Measurements from ENCODE around the gene INKA2.

Gene INKA2

GRCh38 chr1:111720977-111721786 is 18.0 kb downstream of the INKA2 start:
- no peaks in the 10 kb centered on the region for H3K27me3 ChIP-seq
- no peaks in the 10 kb centered on the region for H3K9me3 ChIP-seq
- H3K36me3 ChIP-seq, result peaks cover 0 to 12% (median 7%) of the 10 kb centered on the region in 3 donors
- peaks cover 0 to 37% (median 20%) of the 10 kb centered on the region in 4 donors for H3K4me1 ChIP-seq
- peak overlapping the region; percentile 23 to 52 for H3K27ac ChIP-seq
- no peak for DNase-seq
- no peak overlapping the region for H3K4me3 ChIP-seq
- TF ChIP-seq, protein P1, sequence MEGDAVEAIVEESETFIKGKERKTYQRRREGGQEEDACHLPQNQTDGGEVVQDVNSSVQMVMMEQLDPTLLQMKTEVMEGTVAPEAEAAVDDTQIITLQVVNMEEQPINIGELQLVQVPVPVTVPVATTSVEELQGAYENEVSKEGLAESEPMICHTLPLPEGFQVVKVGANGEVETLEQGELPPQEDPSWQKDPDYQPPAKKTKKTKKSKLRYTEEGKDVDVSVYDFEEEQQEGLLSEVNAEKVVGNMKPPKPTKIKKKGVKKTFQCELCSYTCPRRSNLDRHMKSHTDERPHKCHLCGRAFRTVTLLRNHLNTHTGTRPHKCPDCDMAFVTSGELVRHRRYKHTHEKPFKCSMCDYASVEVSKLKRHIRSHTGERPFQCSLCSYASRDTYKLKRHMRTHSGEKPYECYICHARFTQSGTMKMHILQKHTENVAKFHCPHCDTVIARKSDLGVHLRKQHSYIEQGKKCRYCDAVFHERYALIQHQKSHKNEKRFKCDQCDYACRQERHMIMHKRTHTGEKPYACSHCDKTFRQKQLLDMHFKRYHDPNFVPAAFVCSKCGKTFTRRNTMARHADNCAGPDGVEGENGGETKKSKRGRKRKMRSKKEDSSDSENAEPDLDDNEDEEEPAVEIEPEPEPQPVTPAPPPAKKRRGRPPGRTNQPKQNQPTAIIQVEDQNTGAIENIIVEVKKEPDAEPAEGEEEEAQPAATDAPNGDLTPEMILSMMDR (IDR thresholded peaks at IDR 0.05), result no peak
- intact Hi-C loops (cut with DNase I; ENCODE audit: low total_unique reads), result no loop called here

DNA sequence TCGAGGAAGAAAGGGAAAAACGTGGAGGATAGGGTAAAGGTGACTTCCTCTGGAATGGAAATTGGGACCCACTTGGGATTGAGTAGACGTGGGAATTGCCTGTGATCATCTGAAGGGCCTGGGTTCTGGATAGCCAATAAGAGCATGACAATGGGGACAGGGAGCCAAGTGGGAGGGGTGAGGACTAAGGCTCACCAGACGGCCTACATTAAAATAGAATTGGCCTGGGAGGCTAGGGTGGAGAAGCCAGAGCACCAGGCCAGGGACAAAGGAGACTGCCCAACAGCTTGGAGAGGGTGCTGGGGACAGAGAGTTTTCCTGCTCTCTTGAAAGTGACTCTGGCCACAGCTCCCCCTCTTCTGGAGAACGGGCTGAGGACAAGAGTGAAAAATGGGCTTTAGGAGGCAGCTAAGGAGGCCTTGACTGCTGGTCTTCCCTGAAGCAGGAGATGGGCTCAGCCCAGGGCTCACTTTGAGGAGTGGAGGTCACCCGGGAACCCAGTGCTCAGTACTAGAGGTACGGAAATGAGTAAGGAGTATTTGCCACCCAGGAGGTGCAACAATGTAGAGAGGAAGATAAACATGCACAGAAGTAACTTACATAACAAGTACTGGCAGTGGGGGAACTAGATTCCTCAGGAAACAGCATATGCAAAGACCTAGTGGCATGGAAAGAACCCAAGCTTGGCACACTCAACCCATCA is 18.8 kb downstream of the INKA2 start:
- no peaks in the 10 kb centered on the region for H3K9me3 ChIP-seq
- DNase-seq, result no peak
- intact Hi-C loops (cut with DNase I; ENCODE audit: low total_unique reads), result no loop called here
- H3K4me3 ChIP-seq, result no peak overlapping the region
- peaks cover 0 to 12% (median 7%) of the 10 kb centered on the region in 3 donors for H3K36me3 ChIP-seq
- TF ChIP-seq, protein P1 (IDR thresholded peaks at IDR 0.05), result no peak
- peak overlapping the region; percentile 23 to 52 for H3K27ac ChIP-seq
- H3K27me3 ChIP-seq, result no peaks in the 10 kb centered on the region
- H3K4me1 ChIP-seq, result peaks cover 0 to 35% (median 19%) of the 10 kb centered on the region in 4 donors

GRCh38 chr1:111719674-111720132 is 19.5 kb downstream of the INKA2 start:
- Histone ChIP-seq H3K4me1 (peaks cover 0 to 29% (median 18%) of the 10 kb centered on the region in 4 donors), H3K27me3 (no peaks in the 10 kb centered on the region), H3K36me3 (peaks cover 0 to 12% (median 7%) of the 10 kb centered on the region in 3 donors), H3K27ac (peak overlapping the region in 1 of 2 donors; percentile 23), H3K4me3 (no peak overlapping the region), H3K9me3 (no peaks in the 10 kb centered on the region)
- intact Hi-C loops (cut with DNase I; ENCODE audit: low total_unique reads), result loop anchor here (5.0 kb wide), 1 partner anchor 33 kb away; no protein-coding TSS in a partner anchor
- TF ChIP-seq, protein P1 (IDR thresholded peaks at IDR 0.05), result no peak
- no peak for DNase-seq

DNA sequence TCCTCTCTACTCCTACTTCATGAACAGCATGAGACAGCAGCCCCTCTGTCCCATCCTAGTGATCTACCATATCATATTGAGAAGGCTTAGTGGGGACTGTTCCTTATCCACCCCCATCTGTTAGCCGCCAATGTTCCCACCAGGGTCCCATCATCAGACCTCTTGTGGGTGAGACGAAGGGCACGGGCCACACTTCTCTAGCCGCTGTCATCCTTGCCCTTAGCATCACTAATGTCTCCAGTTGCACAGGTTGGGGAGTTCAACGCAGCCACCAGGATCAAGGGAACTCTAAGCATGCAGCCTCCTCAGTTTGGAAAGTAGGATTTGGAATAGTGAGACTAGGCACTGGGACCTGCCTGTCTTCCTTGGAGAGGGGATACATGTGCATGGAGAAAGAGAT is 20.1 kb downstream of the INKA2 start:
- H3K4me1 ChIP-seq, result peaks cover 0 to 29% (median 18%) of the 10 kb centered on the region in 4 donors
- H3K9me3 ChIP-seq, result no peaks in the 10 kb centered on the region
- intact Hi-C loops (cut with DNase I; ENCODE audit: low total_unique reads), result loop anchor here (5.0 kb wide), 1 partner anchor 33 kb away; no protein-coding TSS in a partner anchor
- no peak overlapping the region for H3K27ac ChIP-seq
- no peaks in the 10 kb centered on the region for H3K27me3 ChIP-seq
- TF ChIP-seq, protein P1 (IDR thresholded peaks at IDR 0.05), result no peak
- H3K36me3 ChIP-seq, result peaks cover 0 to 12% (median 7%) of the 10 kb centered on the region in 3 donors
- H3K4me3 ChIP-seq, result no peak overlapping the region
- no peak for DNase-seq

DNA sequence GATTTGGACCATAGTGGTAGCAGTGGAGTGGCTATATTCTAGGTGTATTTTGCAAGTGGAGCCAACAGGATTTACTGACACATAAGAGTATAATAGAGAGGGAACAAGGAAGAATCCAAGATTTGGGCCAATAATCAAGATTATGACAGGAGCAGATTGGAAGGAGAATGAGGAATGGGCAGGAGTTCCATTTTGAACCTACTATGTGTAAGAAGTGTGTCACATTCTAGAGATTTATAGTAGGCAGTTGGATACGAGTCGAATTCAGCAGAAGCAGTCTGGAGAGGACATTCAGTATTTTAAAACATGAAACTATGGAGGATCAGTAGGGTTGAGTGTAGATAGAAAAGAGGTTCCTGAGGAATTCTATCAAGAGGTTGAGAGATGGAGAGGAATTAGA is 21.7 kb downstream of the INKA2 start:
- no peak overlapping the region for H3K4me3 ChIP-seq
- H3K4me1 ChIP-seq, result peaks cover 0 to 29% (median 17%) of the 10 kb centered on the region in 4 donors
- no peak overlapping the region for H3K27ac ChIP-seq
- no peaks in the 10 kb centered on the region for H3K27me3 ChIP-seq
- no peaks in the 10 kb centered on the region for H3K9me3 ChIP-seq
- DNase-seq, result no peak
- intact Hi-C loops (cut with DNase I; ENCODE audit: low total_unique reads), result loop anchor here (5.0 kb wide), 1 partner anchor 35 kb away; no protein-coding TSS in a partner anchor
- peaks cover 0 to 15% (median 7%) of the 10 kb centered on the region in 3 donors for H3K36me3 ChIP-seq
- TF ChIP-seq, protein P1 (IDR thresholded peaks at IDR 0.05), result no peak
